Gastrocnemius medialis (tissue), 4 donors: ENCODE measurements around the gene CARD11. TPM values are rescaled to one million over a fixed set of nuclear protein-coding genes. Genes with fewer than 3 reads are reported as not detected.

Experiments
- ATAC-seq, 2 donors: fragments of 150-250 bp; one replicate each; pipeline ENCODE4 v1.9.1; 2016
- DNase-seq, 2 donors: peaks; one replicate each; pipeline ENCODE4 v3.0.0-alpha.2; 2019
- H3K27ac ChIP-seq, 4 donors: fragments of 200-600 bp; sonication (generic); 1 replicate in 1 of 4; 2 replicates in 3 of 4; pipeline ENCODE4 v1.5.1; 2016 to 2018; ENCODE audit warnings: mild to moderate bottlenecking in 2 of 4, moderate library complexity in 1 of 4
- H3K27me3 ChIP-seq, 3 donors: fragments of 200-600 bp; sonication (generic) in 2 of 3; 1 replicate in 1 of 3; 2 replicates in 2 of 3; pipeline versions ENCODE4 v1.5.1 to v1.6.0; 2016 to 2019; ENCODE audit warnings: mild to moderate bottlenecking in 1 of 3, moderate library complexity in 1 of 3
- H3K36me3 ChIP-seq, 2 donors: fragments of 200-600 bp; sonication (generic) in 1 of 2; one replicate each; pipeline ENCODE4 v1.5.1; 2017 to 2018
- H3K4me1 ChIP-seq, 2 donors: fragments of 200-600 bp; sonication (generic) in 1 of 2; one replicate each; pipeline ENCODE4 v1.5.1; 2016 to 2017; ENCODE audit warnings: mild to moderate bottlenecking in 2 of 2
- H3K4me3 ChIP-seq, 4 donors: fragments of 200-600 bp; sonication (generic) in 3 of 4; 1 replicate in 1 of 4; 2 replicates in 3 of 4; pipeline ENCODE4 v1.5.1; 2016 to 2019; ENCODE audit warnings: mild to moderate bottlenecking in 2 of 4
- H3K9me3 ChIP-seq, 3 donors: fragments of 200-600 bp; sonication (generic) in 2 of 3; 1 replicate in 1 of 3; 2 replicates in 2 of 3; pipeline ENCODE4 v1.5.1; 2016 to 2019
- POLR2A ChIP-seq, 2 donors: fragments of 450-650 bp; IDR thresholded peaks; one replicate each; pipeline ENCODE4 v1.6.1; 2017; ENCODE audit warnings: antibody characterized with exemption in 2 of 2, mild to moderate bottlenecking in 2 of 2, moderate library complexity in 2 of 2
- in situ Hi-C, 4 donors: fragments of 200-750 bp; cut with MboI; loops; one replicate each; pipeline versions ENCODE4 v1.15.0 to v1.8.0; 2017; ENCODE audit warnings: low sequenced_read_pairs in 4 of 4
- intact Hi-C: fragments of 100-400 bp; cut with DNase I; formaldehyde crosslinking; loops from one replicate; pipeline ENCODE4 v1.15.1; 2023; ENCODE audit warnings: low total_unique reads
- total RNA-seq, 4 donors: library from RNA; depleted of rRNA; stranded (reverse); fragments of >200 nt; gene quantifications; one replicate each; pipeline versions ENCODE4 v1.1.0 to v1.2.3, GENCODE V29; 2016
- TF ChIP-seq, protein P1 (sequence below), 5 experiments: fragments of 450-650 bp in 3 of 5; fragments of 200-600 bp in 2 of 5; sonication (generic) in 2 of 5; IDR thresholded peaks in 4 of 5; conservative IDR thresholded peaks in 1 of 5; 1 replicate in 4 of 5; 2 replicates in 1 of 5; pipeline ENCODE4 v1.5.1; 2016 to 2019; ENCODE audit warnings: antibody characterized with exemption in 5 of 5, mild to moderate bottlenecking in 3 of 5, moderate library complexity in 3 of 5

Gene CARD11
- total RNA-seq, 4 donors from 2014 or later: 0.13 TPM; not detected in 3

DNA sequence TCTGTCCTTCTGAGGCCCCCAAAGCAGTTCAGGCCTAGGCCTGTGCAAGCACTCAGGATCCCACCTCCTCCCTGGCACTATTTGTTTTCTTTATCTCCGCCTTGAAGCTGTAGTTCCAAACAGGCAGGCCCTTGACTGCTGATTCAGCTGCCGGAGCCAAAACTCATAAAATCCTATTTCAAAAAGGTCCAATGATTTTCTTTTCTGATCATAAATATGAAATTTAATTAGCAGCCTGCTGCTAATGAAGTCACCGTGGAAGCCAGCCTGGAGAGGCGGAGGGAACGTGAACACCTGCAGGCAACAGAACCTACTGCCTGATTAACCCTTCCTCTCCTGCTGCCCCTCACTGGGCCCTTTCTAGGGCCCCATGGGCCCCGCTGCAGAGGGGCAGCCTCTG, 60.1 kb downstream of the CARD11 start:
- DNase-seq: no peak
- in situ Hi-C loops: no loop called here
- TF ChIP-seq, protein P1, sequence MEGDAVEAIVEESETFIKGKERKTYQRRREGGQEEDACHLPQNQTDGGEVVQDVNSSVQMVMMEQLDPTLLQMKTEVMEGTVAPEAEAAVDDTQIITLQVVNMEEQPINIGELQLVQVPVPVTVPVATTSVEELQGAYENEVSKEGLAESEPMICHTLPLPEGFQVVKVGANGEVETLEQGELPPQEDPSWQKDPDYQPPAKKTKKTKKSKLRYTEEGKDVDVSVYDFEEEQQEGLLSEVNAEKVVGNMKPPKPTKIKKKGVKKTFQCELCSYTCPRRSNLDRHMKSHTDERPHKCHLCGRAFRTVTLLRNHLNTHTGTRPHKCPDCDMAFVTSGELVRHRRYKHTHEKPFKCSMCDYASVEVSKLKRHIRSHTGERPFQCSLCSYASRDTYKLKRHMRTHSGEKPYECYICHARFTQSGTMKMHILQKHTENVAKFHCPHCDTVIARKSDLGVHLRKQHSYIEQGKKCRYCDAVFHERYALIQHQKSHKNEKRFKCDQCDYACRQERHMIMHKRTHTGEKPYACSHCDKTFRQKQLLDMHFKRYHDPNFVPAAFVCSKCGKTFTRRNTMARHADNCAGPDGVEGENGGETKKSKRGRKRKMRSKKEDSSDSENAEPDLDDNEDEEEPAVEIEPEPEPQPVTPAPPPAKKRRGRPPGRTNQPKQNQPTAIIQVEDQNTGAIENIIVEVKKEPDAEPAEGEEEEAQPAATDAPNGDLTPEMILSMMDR (IDR thresholded peaks at IDR 0.05 in 4 of 5, conservative IDR thresholded peaks at IDR 0.05 in 1 of 5): no peak
- TF ChIP-seq POLR2A (IDR thresholded peaks at IDR 0.05): no peak
- intact Hi-C loops: no loop called here
- ATAC-seq: no peak
- Histone ChIP-seq H3K27ac (no peak overlapping the region), H3K9me3 (no peaks in the 10 kb centered on the region), H3K4me1 (no peaks in the 10 kb centered on the region), H3K27me3 (peaks cover 0 to 10% (median 4%) of the 10 kb centered on the region in 3 donors), H3K4me3 (no peak overlapping the region), H3K36me3 (no peaks in the 10 kb centered on the region)

DNA sequence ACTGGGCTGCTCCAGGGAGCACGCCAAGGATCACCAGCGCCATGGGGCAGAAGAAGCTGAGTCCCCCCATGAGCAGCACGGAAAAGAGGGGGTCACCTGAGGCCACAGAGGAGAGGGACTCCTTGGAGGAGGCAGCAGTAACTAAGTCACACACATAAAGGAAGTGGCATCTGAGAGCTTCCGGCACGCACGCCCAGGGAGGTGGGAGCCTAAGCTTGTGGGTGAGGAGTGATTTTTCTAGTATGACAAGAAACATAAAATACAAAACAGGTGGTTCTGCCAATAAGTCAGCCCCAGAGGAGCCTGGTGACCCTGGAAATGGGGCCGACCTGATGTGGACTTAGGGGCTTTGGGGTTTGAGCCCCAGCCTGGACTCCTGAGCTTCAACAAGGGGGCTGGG, 60.8 kb downstream of the CARD11 start:
- H3K36me3 ChIP-seq: no peaks in the 10 kb centered on the region
- intact Hi-C loops: no loop called here
- no peak for TF ChIP-seq POLR2A (IDR thresholded peaks at IDR 0.05)
- TF ChIP-seq, protein P1 (IDR thresholded peaks at IDR 0.05 in 4 of 5, conservative IDR thresholded peaks at IDR 0.05 in 1 of 5): no peak
- no peak for DNase-seq
- no peaks in the 10 kb centered on the region for H3K4me1 ChIP-seq
- H3K27ac ChIP-seq: no peak overlapping the region
- H3K4me3 ChIP-seq: no peak overlapping the region
- peaks cover 0 to 10% (median 8%) of the 10 kb centered on the region in 3 donors for H3K27me3 ChIP-seq
- no peaks in the 10 kb centered on the region for H3K9me3 ChIP-seq
- no peak for ATAC-seq
- in situ Hi-C loops: no loop called here

DNA sequence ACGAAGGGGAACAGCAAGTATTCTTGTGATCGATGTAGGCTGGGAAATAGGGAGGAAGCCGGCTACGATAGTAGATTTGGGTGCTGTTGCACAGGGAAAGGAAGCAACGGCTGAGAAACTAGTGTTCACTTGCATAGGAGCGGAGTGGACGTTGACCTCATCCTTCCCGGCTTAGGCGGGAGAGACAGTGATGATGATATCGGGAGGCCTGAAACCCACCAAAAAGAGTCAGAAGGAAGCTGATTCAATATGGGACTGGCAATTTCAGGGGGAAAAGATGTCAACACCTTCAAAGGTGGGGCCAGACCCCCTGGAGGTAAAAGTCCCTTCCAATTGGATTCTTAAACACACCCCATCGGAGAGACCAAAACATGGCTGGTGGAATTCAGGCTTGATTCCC, 61.3 kb downstream of the CARD11 start:
- no peaks in the 10 kb centered on the region for H3K36me3 ChIP-seq
- intact Hi-C loops: no loop called here
- no peak for ATAC-seq
- in situ Hi-C loops: no loop called here
- H3K27me3 ChIP-seq: peaks cover 0 to 10% (median 8%) of the 10 kb centered on the region in 3 donors
- H3K27ac ChIP-seq: no peak overlapping the region
- no peak overlapping the region for H3K4me3 ChIP-seq
- TF ChIP-seq POLR2A (IDR thresholded peaks at IDR 0.05): no peak
- TF ChIP-seq, protein P1 (IDR thresholded peaks at IDR 0.05 in 4 of 5, conservative IDR thresholded peaks at IDR 0.05 in 1 of 5): no peak
- H3K9me3 ChIP-seq: no peaks in the 10 kb centered on the region
- H3K4me1 ChIP-seq: no peaks in the 10 kb centered on the region
- DNase-seq: no peak

DNA sequence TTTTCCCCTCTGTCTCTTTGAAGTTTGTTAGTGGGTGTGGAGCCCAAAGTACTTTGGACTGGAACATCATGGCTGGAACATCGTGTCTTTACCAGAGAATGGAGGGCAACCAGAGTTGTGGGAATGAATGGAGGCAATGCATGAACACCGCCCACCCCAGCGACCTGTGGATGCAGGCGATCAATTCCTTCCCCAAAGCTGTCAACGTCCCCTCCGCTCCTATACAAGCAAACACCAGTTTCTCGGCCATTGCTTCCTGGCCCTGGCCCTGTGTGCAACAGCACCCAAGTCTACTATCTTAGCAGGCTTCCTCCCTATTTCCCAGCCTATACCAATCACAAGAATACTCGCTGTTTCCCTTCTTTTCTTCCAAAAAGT, 62.6 kb downstream of the CARD11 start:
- intact Hi-C loops (no loop called here), in situ Hi-C loops (no loop called here)
- Histone ChIP-seq H3K4me3 (no peak overlapping the region), H3K36me3 (no peaks in the 10 kb centered on the region), H3K4me1 (no peaks in the 10 kb centered on the region), H3K27me3 (peaks cover 0 to 10% (median 8%) of the 10 kb centered on the region in 3 donors), H3K9me3 (no peaks in the 10 kb centered on the region), H3K27ac (no peak overlapping the region)
- ATAC-seq (no peak), DNase-seq (no peak)
- TF ChIP-seq, protein P1 (IDR thresholded peaks at IDR 0.05 in 4 of 5, conservative IDR thresholded peaks at IDR 0.05 in 1 of 5): no peak
- no peak for TF ChIP-seq POLR2A (IDR thresholded peaks at IDR 0.05)

DNA sequence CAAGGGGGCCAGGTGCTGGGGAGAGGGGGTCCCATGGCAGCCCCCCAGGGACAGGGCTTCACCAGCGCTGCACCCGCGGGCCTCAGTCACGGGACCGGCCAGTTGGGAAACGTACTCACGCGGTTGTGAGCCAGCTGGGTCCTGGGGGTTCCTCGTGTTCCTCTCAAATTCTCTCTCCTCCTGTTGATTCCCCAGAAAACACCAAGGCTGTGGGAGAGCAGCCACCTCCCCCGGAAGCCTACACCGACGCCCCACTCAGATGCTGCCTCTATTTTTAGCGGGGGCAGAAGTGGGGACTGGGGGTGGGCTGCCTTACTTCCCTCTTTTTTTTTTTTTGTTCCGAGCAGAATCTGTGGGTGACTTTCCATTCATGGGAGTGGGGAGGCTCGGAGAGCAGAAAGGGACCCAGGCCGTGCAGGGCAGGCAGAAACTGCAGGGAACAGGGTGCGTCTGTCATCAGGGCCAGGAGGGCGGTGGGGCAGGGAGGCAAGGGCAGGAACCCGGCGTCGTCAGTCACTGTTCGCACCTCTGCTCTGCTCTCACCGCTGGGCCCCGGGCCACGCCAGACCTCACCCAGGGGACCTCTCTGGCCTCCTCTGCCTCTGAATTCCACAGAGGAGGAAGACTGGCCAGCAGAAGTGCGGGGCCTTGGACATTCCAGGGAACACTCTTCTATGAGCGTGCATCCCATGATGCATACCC, 63.1 kb downstream of the CARD11 start:
- ATAC-seq (no peak), DNase-seq (no peak)
- Histone ChIP-seq H3K4me1 (no peaks in the 10 kb centered on the region), H3K9me3 (no peaks in the 10 kb centered on the region), H3K4me3 (no peak overlapping the region), H3K36me3 (no peaks in the 10 kb centered on the region), H3K27me3 (peaks cover 0 to 10% (median 8%) of the 10 kb centered on the region in 3 donors), H3K27ac (no peak overlapping the region)
- intact Hi-C loops (no loop called here), in situ Hi-C loops (no loop called here)
- TF ChIP-seq, protein P1 (IDR thresholded peaks at IDR 0.05 in 4 of 5, conservative IDR thresholded peaks at IDR 0.05 in 1 of 5): no peak
- TF ChIP-seq POLR2A (IDR thresholded peaks at IDR 0.05): no peak
